ENCODE measurements around the gene ANKS1B.
"Not testable (repeated sequence)": the region's sequence is repeated elsewhere in the genome, so short reads cannot be mapped to it uniquely, and the experiment has no call there.

The ANKS1B gene

GRCh38 chr12:99287136-99287535 is 697.6 kb downstream of the ANKS1B start:
- DNase-seq (ENCODE audit: extremely low read depth in 1 of 2, low read depth in 1 of 2): no peak

DNA sequence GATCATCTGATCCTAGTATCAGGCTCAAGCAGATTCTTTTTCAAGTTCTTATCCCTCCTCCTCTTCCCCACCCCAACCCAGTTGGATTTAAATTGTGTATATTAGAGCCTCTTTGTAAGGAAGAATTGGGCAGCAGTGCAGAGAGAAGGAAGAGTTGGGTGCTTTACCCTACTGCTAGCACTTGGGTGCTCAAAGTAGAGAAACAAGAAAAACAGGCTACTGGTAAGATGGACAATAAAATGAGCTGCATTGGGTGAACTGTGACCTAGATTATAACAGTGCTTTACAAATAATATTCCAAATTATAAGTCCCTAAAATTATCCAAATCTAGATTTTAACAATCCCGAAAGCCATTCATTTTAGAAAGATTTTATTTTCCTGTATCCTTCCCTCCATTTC is 700.6 kb downstream of the ANKS1B start:
- no peak for DNase-seq (ENCODE audit: extremely low read depth in 1 of 2, low read depth in 1 of 2)

DNA sequence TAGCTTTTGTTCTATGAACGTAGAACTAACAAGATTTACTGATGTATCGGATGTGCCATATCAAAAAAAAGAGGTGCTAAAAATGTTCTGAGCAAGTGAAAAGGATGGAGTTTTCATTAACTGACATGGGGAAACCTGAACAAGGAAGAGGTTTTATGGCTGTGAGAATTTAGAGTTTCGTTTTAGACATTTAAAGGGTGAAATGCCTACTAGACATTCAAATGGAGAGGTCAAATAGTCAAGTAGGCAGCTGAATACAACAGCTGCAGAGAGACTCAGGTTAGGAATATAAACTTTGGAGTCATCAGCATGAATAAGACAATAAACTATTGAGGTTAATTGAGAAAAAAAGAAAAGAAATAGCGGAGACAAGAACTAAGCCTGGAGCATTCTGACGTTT is 702.1 kb downstream of the ANKS1B start:
- no peak for DNase-seq (ENCODE audit: extremely low read depth in 1 of 2, low read depth in 1 of 2)

DNA sequence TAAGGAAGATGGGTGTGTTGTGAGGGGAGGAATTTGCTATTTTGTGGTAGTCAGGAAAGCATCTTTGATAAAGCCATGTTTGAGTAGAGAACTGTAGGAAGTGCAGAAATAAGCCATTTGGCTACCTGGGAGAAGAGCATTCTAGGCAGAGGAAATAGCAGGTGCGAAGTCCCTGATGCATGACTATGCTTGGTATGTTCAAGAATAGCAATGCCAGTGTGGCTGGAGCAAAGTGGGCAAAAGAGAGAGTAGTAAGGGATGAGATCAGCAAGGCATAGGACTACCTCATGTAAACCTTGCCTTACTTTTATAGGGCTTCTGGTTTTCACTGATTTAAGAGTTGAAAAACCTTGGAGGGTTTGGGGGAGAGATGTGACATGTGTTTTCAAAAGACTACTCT is 702.6 kb downstream of the ANKS1B start:
- no peak for DNase-seq (ENCODE audit: extremely low read depth in 1 of 2, low read depth in 1 of 2)

DNA sequence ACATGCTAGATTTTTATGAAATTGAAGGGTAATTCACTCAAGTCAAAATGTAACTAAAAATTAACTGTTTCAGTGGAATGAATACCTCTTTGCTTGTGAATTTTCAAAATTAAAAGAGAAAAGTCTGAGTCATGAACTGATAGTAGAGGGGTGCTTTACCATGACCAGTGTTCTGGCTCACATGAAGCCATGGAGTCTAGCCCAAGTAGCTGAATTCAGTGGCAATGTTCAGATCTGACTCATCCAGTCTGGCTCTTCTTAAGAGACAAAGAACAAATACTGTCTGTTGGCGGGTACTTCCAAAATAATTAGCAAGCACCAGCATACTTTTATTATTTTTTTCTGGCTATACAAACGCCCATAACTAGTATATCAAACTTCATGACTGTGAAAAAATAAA is 703.5 kb downstream of the ANKS1B start:
- DNase-seq (ENCODE audit: extremely low read depth in 1 of 2, low read depth in 1 of 2): no peak

- no peak for DNase-seq (ENCODE audit: extremely low read depth in 1 of 2, low read depth in 1 of 2)
Measured at GRCh38 chr12:99278899-99279298, 705.8 kb downstream of the ANKS1B start.

- DNase-seq (ENCODE audit: extremely low read depth in 1 of 2, low read depth in 1 of 2): no peak
Measured at GRCh38 chr12:99277591-99278379, 707.0 kb downstream of the ANKS1B start.

GRCh38 chr12:99271071-99271470 is 713.7 kb downstream of the ANKS1B start:
- no peak for DNase-seq (ENCODE audit: extremely low read depth in 1 of 2, low read depth in 1 of 2)

DNA sequence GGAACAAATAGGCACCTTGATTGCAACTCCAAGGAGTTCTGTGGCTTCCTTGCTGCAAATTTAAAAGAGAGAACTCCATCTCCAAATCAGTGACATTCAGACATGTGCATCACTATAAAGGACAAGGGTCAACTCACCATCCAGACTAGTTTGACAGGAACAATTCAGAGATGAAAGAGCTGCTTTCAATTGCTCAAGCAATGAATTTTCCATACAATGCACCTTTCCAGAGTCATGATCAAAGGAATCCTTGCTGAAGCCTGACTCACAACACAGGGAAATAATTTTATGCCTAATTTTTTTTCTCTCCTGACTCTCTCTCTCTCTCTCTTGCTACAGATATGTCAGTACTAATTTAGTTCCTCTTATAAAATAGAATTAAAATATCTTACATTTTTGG is 717.7 kb downstream of the ANKS1B start:
- no peak for DNase-seq (ENCODE audit: extremely low read depth in 1 of 2, low read depth in 1 of 2)

- DNase-seq (ENCODE audit: extremely low read depth in 1 of 2, low read depth in 1 of 2): no peak
Measured at GRCh38 chr12:99265648-99266047, 719.1 kb downstream of the ANKS1B start.

GRCh38 chr12:99261256-99261655 is 723.5 kb downstream of the ANKS1B start:
- no peak for DNase-seq (ENCODE audit: extremely low read depth in 1 of 2, low read depth in 1 of 2)

- DNase-seq (ENCODE audit: extremely low read depth in 1 of 2, low read depth in 1 of 2): no peak
Measured at GRCh38 chr12:99260456-99260996, 724.2 kb downstream of the ANKS1B start.

DNA sequence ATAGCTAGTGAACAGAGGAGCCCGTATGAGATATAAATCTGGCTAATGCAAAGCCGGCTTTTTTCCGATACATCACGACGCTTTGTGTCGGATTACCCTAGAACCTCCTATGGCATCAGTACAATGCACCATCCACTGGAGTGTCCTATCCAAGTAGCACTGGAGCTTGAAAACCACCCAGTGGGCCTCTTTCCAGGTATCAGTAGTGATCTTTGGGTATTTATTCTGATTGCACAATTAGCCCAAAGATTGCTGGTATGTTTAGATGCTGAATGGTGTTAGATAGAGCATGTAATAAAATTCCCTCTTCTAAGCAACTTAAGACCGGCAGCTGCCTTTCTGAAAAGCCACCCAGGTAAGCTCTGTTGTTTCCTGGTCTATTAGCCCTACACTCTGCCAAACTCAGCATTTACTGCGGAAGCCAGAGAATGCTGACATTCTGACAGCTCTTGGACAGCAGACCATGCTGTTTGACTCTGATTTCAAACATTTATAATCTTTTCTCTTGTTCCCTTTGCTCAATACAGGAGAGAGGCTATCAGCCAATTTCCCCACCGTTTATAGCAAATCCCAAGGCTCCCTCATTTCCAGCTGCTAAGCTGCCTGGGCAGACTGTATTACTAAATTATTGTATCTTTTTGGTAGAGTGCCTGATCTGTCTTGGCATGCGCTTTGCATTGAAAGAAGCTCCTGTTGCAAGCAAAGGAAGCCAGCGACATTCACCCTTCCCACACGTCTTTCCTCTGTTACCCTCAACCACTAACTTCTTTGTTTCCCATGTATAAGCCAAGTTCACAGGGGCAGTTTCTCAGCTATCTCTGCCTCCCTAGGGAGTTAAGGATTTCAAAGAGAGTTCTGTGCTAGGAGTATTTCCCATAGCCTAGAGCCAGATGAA is 725.4 kb downstream of the ANKS1B start:
- DNase-seq (ENCODE audit: extremely low read depth in 1 of 2, low read depth in 1 of 2): no peak

GRCh38 chr12:99257672-99258071 is 727.1 kb downstream of the ANKS1B start:
- no peak for DNase-seq (ENCODE audit: extremely low read depth in 1 of 2, low read depth in 1 of 2)

- DNase-seq (ENCODE audit: extremely low read depth in 1 of 2, low read depth in 1 of 2): no peak
Measured at GRCh38 chr12:99253068-99253467, 731.7 kb downstream of the ANKS1B start.

GRCh38 chr12:99250091-99250490 is 734.6 kb downstream of the ANKS1B start:
- no peak for DNase-seq (ENCODE audit: extremely low read depth in 1 of 2, low read depth in 1 of 2)

DNA sequence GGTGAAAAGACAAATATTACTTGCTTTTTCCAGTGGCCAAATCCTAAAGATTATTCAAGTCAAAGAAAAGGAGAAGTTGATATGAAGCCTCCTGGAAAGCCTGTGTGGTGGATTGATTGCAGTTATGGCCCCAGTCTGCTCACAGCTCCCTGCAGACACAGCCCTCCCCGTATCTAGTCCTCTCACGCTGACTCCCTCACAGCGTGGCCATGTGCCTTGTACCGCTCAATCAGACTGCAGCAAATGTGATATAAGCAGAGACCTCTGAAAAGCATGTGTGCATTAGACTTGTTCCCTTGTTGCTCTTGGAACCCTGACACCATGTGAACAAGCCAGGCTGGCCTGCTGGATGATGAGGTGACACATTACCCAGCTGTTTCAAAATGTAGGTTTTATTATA is 735.2 kb downstream of the ANKS1B start:
- DNase-seq (ENCODE audit: extremely low read depth in 1 of 2, low read depth in 1 of 2): no peak

GRCh38 chr12:99237907-99238538 is 746.7 kb downstream of the ANKS1B start:
- not testable (repeated sequence) for DNase-seq (ENCODE audit: extremely low read depth in 1 of 2, low read depth in 1 of 2)

GRCh38 chr12:99235381-99235780 is 749.4 kb downstream of the ANKS1B start:
- no peak for DNase-seq (ENCODE audit: extremely low read depth in 1 of 2, low read depth in 1 of 2)

- no peak for DNase-seq (ENCODE audit: extremely low read depth in 1 of 2, low read depth in 1 of 2)
Measured at GRCh38 chr12:99234702-99235101, 750.0 kb downstream of the ANKS1B start.

GRCh38 chr12:99232324-99232723 is 752.4 kb downstream of the ANKS1B start:
- DNase-seq (ENCODE audit: extremely low read depth in 1 of 2, low read depth in 1 of 2): no peak
